A549 (cell line): ENCODE measurements around the gene SLC36A3. TPM values are rescaled to one million over a fixed set of nuclear protein-coding genes. Genes with fewer than 3 reads are reported as not detected.

ENCODE experiments used
- ATAC-seq, 2 experiments: fragments of 200-7000 bp in 1 of 2; fragments of >200 bp in 1 of 2; cut with Nextera tagmentation in 1 of 2; cut with Tn5 transposase in 1 of 2; 3 replicates each; pipeline versions ENCODE4 v1.8.0 to v1.9.1; 2018 to 2020; ENCODE audit warnings: mild to moderate bottlenecking in 1 of 2, moderate library complexity in 1 of 2
- CTCF ChIA-PET: fragments of 300-600 bp; sonication (Branson Sonifier 250); formaldehyde crosslinking; extraction: SDS; loops from one replicate; lab custom pipeline; 2021; ENCODE audit warnings: antibody characterized with exemption, inconsistent platforms; lab: Yijun Ruan, JAX
- POLR2A ChIA-PET: fragments of 350-600 bp; formaldehyde crosslinking; extraction: SDS; loops from one replicate; lab custom pipeline; 2021; ENCODE audit warnings: antibody characterized with exemption, inconsistent platforms; lab: Yijun Ruan, JAX
- DNase-seq, 2 experiments: peaks; one replicate each; pipeline versions ENCODE4 v3.0.0 to v3.0.0-alpha.2; 2011 to 2016; ENCODE audit warnings: low read depth in 1 of 2, low spot score in 1 of 2
- FAIRE-seq: peaks from 2 replicates; lab custom pipeline; 2011; peaks lifted over from hg19 to GRCh38; lab: Jason Lieb, UNC
- H3K27ac ChIP-seq, 2 experiments: fragments of >200 bp; sonication (Bioruptor Twin); formaldehyde crosslinking; 3 replicates each; pipeline ENCODE4 v1.5.1; 2016 to 2017
- H3K4me1 ChIP-seq: fragments of >200 bp; sonication (Bioruptor Twin); formaldehyde crosslinking; 3 replicates; pipeline ENCODE4 v1.6.1; 2016
- H3K4me2 ChIP-seq: fragments of >200 bp; sonication (Bioruptor Twin); formaldehyde crosslinking; 3 replicates; pipeline ENCODE4 v1.6.1; 2016
- H3K4me3 ChIP-seq: fragments of >200 bp; sonication (Bioruptor Twin); formaldehyde crosslinking; 3 replicates; pipeline ENCODE4 v1.5.1; 2016
- H3K9me3 ChIP-seq: fragments of >200 bp; sonication (Bioruptor Twin); formaldehyde crosslinking; 3 replicates; pipeline ENCODE4 v1.6.1; 2016
- BHLHE40 ChIP-seq: IDR thresholded peaks from 2 replicates; pipeline ENCODE4 v1.6.1; 2012; ENCODE audit warnings: low read depth, low read length, inconsistent platforms
- CEBPB ChIP-seq, 2 experiments: fragments of >200 bp in 1 of 2; sonication (Bioruptor Twin) in 1 of 2; formaldehyde crosslinking in 1 of 2; IDR thresholded peaks; 2 replicates each; pipeline ENCODE4 v1.6.1; 2012 to 2016
- CHD4 ChIP-seq: fragments of 200-600 bp; sonication (generic); IDR thresholded peaks from 2 replicates; pipeline ENCODE4 v1.6.1; 2016; ENCODE audit warnings: antibody characterized with exemption, mild to moderate bottlenecking, borderline replicate concordance
- EHF ChIP-seq: fragments of 250-450 bp; sonication (Bioruptor Pico); IDR thresholded peaks from 2 replicates; pipeline ENCODE4 v1.5.0; 2020; ENCODE audit warnings: mild to moderate bottlenecking
- EHMT2 ChIP-seq: fragments of 200-600 bp; sonication (generic); IDR thresholded peaks from 2 replicates; pipeline ENCODE4 v1.6.1; 2016; ENCODE audit warnings: antibody characterized with exemption, low read depth, mild to moderate bottlenecking, moderate library complexity
- FOSL2 ChIP-seq, 2 experiments: fragments of 450-650 bp in 1 of 2; fragments of >200 bp in 1 of 2; sonication (Bioruptor Twin) in 1 of 2; formaldehyde crosslinking; IDR thresholded peaks; 2 replicates each; pipeline versions ENCODE4 v1.5.0 to v1.6.1; 2016 to 2020; ENCODE audit warnings: mild to moderate bottlenecking in 1 of 2, moderate library complexity in 1 of 2
- GATA3 ChIP-seq: IDR thresholded peaks from 2 replicates; pipeline ENCODE4 v1.6.1; 2012; ENCODE audit warnings: borderline replicate concordance
- HOXA7 ChIP-seq: fragments of 250-450 bp; sonication (Bioruptor Pico); IDR thresholded peaks from 2 replicates; pipeline ENCODE4 v1.5.0; 2020; ENCODE audit warnings: mild to moderate bottlenecking, moderate library complexity
- HOXB13 ChIP-seq: fragments of 250-450 bp; sonication (Bioruptor Pico); IDR thresholded peaks from 2 replicates; pipeline ENCODE4 v1.5.0; 2020; ENCODE audit warnings: low read depth, mild to moderate bottlenecking, moderate library complexity
- KDM5A ChIP-seq: fragments of 200-600 bp; sonication (generic); IDR thresholded peaks from 2 replicates; pipeline ENCODE4 v1.6.1; 2016; ENCODE audit warnings: antibody characterized with exemption, mild to moderate bottlenecking
- NFE2L2 ChIP-seq: fragments of 150-350 bp; conservative IDR thresholded peaks from 2 replicates; pipeline ENCODE4 v1.6.1; 2014; ENCODE audit warnings: low read length
- RAD21 ChIP-seq, 2 experiments: fragments of >200 bp in 1 of 2; sonication (Bioruptor Twin) in 1 of 2; formaldehyde crosslinking in 1 of 2; IDR thresholded peaks in 1 of 2; conservative IDR thresholded peaks in 1 of 2; 2 replicates in 1 of 2; 3 replicates in 1 of 2; pipeline ENCODE4 v1.6.1; 2012 to 2018; ENCODE audit warnings: inconsistent platforms in 1 of 2
- RCOR1 ChIP-seq: fragments of 150-350 bp; IDR thresholded peaks from 2 replicates; pipeline ENCODE4 v1.6.1; 2014; ENCODE audit warnings: antibody characterized with exemption, low read length, low read depth
- RNF2 ChIP-seq: fragments of 200-600 bp; sonication (generic); IDR thresholded peaks from 2 replicates; pipeline ENCODE4 v1.6.1; 2016; ENCODE audit warnings: low read depth, mild to moderate bottlenecking, antibody characterized with exemption, moderate library complexity, borderline replicate concordance
- SREBF2 ChIP-seq: fragments of 450-650 bp; IDR thresholded peaks from 2 replicates; pipeline ENCODE4 v1.6.1; 2014; ENCODE audit warnings: mild to moderate bottlenecking, moderate library complexity
- TFCP2L1 ChIP-seq: fragments of 250-450 bp; sonication (Bioruptor Pico); IDR thresholded peaks from 2 replicates; pipeline ENCODE4 v1.5.0; 2021; ENCODE audit warnings: mild to moderate bottlenecking
- ZC3H11A ChIP-seq: fragments of 450-650 bp; IDR thresholded peaks from 2 replicates; pipeline ENCODE4 v1.6.1; 2014; ENCODE audit warnings: antibody characterized with exemption, mild to moderate bottlenecking
- ZNF302 ChIP-seq: fragments of 250-450 bp; sonication (Bioruptor Pico); IDR thresholded peaks from 2 replicates; pipeline ENCODE4 v1.9.0; 2021; ENCODE audit warnings: inconsistent platforms, mild to moderate bottlenecking, moderate library complexity
- WGBS: methylation state at CpG from one replicate; pipeline ENCODE4 v1.1.6; 2017; ENCODE audit errors: missing lambda C conversion rate; 5-methylcytosine and 5-hydroxymethylcytosine counted together
- polyA plus RNA-seq, 4 experiments: library from polyadenylated mRNA; depleted of rRNA in 3 of 4; stranded (reverse); fragments of >200 nt; fragmentation: RNase III in 1 of 4; extraction: RNeasy Plus Mini Kit Qiagen cat#74134 plus additional on column Dnase treatment in 1 of 4; gene quantifications; 2 replicates in 3 of 4; 3 replicates in 1 of 4; pipeline ENCODE4 v1.2.3, GENCODE V29; 2011 to 2017
- TF ChIP-seq, protein P1 (sequence below): IDR thresholded peaks from 2 replicates; pipeline ENCODE4 v1.6.1; 2012; ENCODE audit warnings: low read depth, borderline replicate concordance
- TF ChIP-seq, protein P2 (sequence below): fragments of 250-450 bp; sonication (Bioruptor Pico); IDR thresholded peaks from 2 replicates; pipeline ENCODE4 v1.5.0; 2020; ENCODE audit warnings: low read depth, mild to moderate bottlenecking, moderate library complexity
- TF ChIP-seq, protein P3 (sequence below): fragments of 250-450 bp; sonication (Bioruptor Pico); IDR thresholded peaks from 2 replicates; pipeline ENCODE4 v1.5.0; 2021; ENCODE audit warnings: mild to moderate bottlenecking, moderate library complexity, borderline replicate concordance
- TF ChIP-seq, protein P4 (sequence below): IDR thresholded peaks from 2 replicates; pipeline ENCODE4 v1.6.1; 2012
- TF ChIP-seq, protein P5 (sequence below): IDR thresholded peaks from 2 replicates; pipeline ENCODE4 v1.6.1; 2012
- TF ChIP-seq, protein P6 (sequence below): fragments of 450-650 bp; IDR thresholded peaks from 2 replicates; pipeline ENCODE4 v1.6.1; 2014; ENCODE audit warnings: antibody characterized with exemption

The SLC36A3 gene
- polyA plus RNA-seq, 2 of the 4 experiments (the other 2 are of a cell fraction): not detected

DNA sequence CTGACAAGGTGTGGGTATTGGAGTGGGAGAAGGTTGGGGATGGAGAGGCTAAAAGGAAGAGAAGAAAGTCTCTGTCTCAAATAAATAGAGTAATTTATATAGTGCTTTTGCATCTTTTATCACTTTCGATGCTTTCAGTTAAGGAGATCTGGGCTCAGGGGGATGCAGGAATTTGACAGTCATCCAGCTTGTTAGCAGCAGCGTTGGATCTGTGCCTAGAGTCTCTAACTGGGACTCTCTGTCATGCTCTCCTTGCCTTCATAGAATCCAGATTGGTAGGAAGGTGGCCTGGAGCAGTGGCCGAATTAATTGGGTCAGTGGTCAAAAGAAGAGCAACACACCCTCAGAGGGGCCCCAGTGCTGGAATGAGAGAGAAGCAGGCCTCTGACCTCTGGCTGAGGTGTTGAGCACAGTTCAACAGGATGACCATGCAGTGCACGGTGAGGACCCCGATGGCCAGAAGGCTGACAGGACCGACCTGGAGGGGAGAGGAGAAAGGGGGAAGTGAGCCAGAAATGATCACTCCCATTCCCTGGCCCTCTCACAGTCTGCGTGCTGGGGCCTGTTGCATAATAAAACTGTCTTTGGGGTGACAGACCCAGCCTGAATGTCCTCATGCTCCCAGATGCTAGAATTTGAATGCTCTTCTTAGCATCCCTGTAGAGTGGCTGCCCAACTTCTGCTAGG is 7.6 kb downstream of the SLC36A3 start (continued):
- TF ChIP-seq FOSL2 (IDR thresholded peaks at IDR 0.05): no peak
- TF ChIP-seq FOSL2 (CRISPR knock-in tag; IDR thresholded peaks at IDR 0.05): no peak
- TF ChIP-seq EHMT2: no peak
- TF ChIP-seq RAD21 (conservative IDR thresholded peaks at IDR 0.05 in 1 of 2, IDR thresholded peaks at IDR 0.05 in 1 of 2): no peak
- no peak for TF ChIP-seq NFE2L2
- TF ChIP-seq, protein P1, sequence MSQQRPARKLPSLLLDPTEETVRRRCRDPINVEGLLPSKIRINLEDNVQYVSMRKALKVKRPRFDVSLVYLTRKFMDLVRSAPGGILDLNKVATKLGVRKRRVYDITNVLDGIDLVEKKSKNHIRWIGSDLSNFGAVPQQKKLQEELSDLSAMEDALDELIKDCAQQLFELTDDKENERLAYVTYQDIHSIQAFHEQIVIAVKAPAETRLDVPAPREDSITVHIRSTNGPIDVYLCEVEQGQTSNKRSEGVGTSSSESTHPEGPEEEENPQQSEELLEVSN: no peak

DNA sequence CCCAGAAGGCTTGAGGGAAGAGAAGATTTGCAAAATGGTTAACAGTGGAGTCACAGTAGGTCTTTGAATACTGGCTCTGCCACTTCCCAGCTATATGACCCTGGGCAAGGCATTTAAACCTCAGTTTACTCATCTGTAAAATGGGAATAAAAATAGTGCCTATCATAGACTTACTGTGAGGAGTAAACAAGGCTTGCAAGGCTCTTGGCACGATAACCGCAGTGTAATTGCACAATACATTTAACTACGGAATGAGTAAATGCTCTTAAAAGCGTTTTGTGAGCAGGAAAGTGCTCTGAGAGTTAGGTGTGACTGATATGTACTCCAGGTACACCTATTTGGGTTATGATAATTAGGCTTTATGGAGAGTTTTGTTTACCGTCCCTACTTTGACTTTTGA is 8.4 kb downstream of the SLC36A3 start:
- H3K4me1 ChIP-seq: 0 out of 3 replicates have a peak, but pooled peaks cover 4% of the 10 kb centered on the region
- ATAC-seq (no peak), FAIRE-seq (no peak), DNase-seq (no peak)
- no peak overlapping the region for H3K4me3 ChIP-seq
- ChIA-PET POLR2A (no interaction called here), CTCF (no interaction called here)
- no peak overlapping the region for H3K27ac ChIP-seq
- 43% methylated on average over 5 of the region's 5 CpGs for WGBS
- TF ChIP-seq, protein P2, sequence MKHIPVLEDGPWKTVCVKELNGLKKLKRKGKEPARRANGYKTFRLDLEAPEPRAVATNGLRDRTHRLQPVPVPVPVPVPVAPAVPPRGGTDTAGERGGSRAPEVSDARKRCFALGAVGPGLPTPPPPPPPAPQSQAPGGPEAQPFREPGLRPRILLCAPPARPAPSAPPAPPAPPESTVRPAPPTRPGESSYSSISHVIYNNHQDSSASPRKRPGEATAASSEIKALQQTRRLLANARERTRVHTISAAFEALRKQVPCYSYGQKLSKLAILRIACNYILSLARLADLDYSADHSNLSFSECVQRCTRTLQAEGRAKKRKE (CRISPR knock-in tag): no peak
- TF ChIP-seq, protein P3, sequence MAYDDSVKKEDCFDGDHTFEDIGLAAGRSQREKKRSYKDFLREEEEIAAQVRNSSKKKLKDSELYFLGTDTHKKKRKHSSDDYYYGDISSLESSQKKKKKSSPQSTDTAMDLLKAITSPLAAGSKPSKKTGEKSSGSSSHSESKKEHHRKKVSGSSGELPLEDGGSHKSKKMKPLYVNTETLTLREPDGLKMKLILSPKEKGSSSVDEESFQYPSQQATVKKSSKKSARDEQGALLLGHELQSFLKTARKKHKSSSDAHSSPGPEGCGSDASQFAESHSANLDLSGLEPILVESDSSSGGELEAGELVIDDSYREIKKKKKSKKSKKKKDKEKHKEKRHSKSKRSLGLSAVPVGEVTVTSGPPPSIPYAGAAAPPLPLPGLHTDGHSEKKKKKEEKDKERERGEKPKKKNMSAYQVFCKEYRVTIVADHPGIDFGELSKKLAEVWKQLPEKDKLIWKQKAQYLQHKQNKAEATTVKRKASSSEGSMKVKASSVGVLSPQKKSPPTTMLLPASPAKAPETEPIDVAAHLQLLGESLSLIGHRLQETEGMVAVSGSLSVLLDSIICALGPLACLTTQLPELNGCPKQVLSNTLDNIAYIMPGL (CRISPR knock-in tag): no peak
- TF ChIP-seq TFCP2L1 (no peak), SREBF2 (no peak), HOXB13 (CRISPR knock-in tag) (no peak), CHD4 (no peak), HOXA7 (CRISPR knock-in tag) (no peak), RCOR1 (no peak), CEBPB (IDR thresholded peaks at IDR 0.05) (no peak), ZNF302 (no peak), EHF (CRISPR knock-in tag) (no peak), RNF2 (no peak), ZC3H11A (no peak), GATA3 (no peak), KDM5A (no peak), BHLHE40 (no peak)
- TF ChIP-seq, protein P4, sequence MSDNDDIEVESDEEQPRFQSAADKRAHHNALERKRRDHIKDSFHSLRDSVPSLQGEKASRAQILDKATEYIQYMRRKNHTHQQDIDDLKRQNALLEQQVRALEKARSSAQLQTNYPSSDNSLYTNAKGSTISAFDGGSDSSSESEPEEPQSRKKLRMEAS: no peak
- TF ChIP-seq, protein P1: no peak
- TF ChIP-seq, protein P5, sequence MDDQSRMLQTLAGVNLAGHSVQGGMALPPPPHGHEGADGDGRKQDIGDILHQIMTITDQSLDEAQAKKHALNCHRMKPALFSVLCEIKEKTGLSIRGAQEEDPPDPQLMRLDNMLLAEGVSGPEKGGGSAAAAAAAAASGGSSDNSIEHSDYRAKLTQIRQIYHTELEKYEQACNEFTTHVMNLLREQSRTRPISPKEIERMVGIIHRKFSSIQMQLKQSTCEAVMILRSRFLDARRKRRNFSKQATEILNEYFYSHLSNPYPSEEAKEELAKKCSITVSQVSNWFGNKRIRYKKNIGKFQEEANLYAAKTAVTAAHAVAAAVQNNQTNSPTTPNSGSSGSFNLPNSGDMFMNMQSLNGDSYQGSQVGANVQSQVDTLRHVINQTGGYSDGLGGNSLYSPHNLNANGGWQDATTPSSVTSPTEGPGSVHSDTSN: no peak
- TF ChIP-seq, protein P6, sequence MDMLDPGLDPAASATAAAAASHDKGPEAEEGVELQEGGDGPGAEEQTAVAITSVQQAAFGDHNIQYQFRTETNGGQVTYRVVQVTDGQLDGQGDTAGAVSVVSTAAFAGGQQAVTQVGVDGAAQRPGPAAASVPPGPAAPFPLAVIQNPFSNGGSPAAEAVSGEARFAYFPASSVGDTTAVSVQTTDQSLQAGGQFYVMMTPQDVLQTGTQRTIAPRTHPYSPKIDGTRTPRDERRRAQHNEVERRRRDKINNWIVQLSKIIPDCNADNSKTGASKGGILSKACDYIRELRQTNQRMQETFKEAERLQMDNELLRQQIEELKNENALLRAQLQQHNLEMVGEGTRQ: no peak
- no peaks in the 10 kb centered on the region for H3K9me3 ChIP-seq
- no peak overlapping the region for H3K4me2 ChIP-seq
